GM18873 (cell line): Measurements from ENCODE around the gene ELAVL1.
"Not testable (repeated sequence)": the region's sequence is repeated elsewhere in the genome, so short reads cannot be mapped to it uniquely, and the experiment has no call there.

Experiments
- ATAC-seq: cut with Tn5 transposase; IDR thresholded peaks from one replicate; pipeline ENCODE4 v1.9.1; 2021; ENCODE audit warnings: mild to moderate bottlenecking, moderate library complexity, moderate number of reproducible peaks; ENCODE audit not compliant: unreplicated experiment, low FRiP score

The ELAVL1 gene

GRCh38 chr19:7943444-7944176 lies 61.8 kb downstream of the ELAVL1 start, which contains the start of gene TIMM44:
Gene TIMM44, minus strand, starts transcription at chr19:7943666. Its CDS starts 15 bp downstream, at chr19:7943651.
- ATAC-seq = peak; percentile 92

GRCh38 chr19:7942981-7943443 lies 62.4 kb downstream of the ELAVL1 start:
- ATAC-seq = no peak

- no peak for ATAC-seq
Measured at GRCh38 chr19:7941895-7942596, 63.4 kb downstream of the ELAVL1 start.

- no peak for ATAC-seq
Measured at GRCh38 chr19:7940841-7941240, 64.6 kb downstream of the ELAVL1 start.

- ATAC-seq = no peak
Measured at GRCh38 chr19:7934766-7935165, 70.7 kb downstream of the ELAVL1 start.

- no peak for ATAC-seq
Measured at GRCh38 chr19:7933828-7934725, 71.4 kb downstream of the ELAVL1 start.

- no peak for ATAC-seq
Measured at GRCh38 chr19:7933411-7933810, 72.0 kb downstream of the ELAVL1 start.

- no peak for ATAC-seq
Measured at GRCh38 chr19:7932930-7933300, 72.5 kb downstream of the ELAVL1 start.

- ATAC-seq = no peak
Measured at GRCh38 chr19:7932276-7932929, 73.0 kb downstream of the ELAVL1 start.

- ATAC-seq = no peak
Measured at GRCh38 chr19:7931221-7932061, 74.0 kb downstream of the ELAVL1 start.

GRCh38 chr19:7930765-7931164 lies 74.7 kb downstream of the ELAVL1 start:
- no peak for ATAC-seq

GRCh38 chr19:7930030-7930429 lies 75.4 kb downstream of the ELAVL1 start:
- ATAC-seq = not testable (repeated sequence)

- ATAC-seq = no peak
Measured at GRCh38 chr19:7928741-7929701, 76.4 kb downstream of the ELAVL1 start.

GRCh38 chr19:7928334-7928706 lies 77.1 kb downstream of the ELAVL1 start:
- no peak for ATAC-seq

GRCh38 chr19:7927605-7928333 lies 77.7 kb downstream of the ELAVL1 start:
- ATAC-seq = no peak

- ATAC-seq = no peak
Measured at GRCh38 chr19:7926727-7927604, 78.5 kb downstream of the ELAVL1 start.
